DMS153 treated with DMSO at 0.1 percent for 48 hours (cell line): Measurements from ENCODE around the gene S100A16.

Experiments used
- DNase-seq: peaks from one replicate; lab custom pipeline; 2025; ENCODE audit not compliant: unreplicated experiment; lab: John Stamatoyannopoulos, UW

S100A16 gene

DNA sequence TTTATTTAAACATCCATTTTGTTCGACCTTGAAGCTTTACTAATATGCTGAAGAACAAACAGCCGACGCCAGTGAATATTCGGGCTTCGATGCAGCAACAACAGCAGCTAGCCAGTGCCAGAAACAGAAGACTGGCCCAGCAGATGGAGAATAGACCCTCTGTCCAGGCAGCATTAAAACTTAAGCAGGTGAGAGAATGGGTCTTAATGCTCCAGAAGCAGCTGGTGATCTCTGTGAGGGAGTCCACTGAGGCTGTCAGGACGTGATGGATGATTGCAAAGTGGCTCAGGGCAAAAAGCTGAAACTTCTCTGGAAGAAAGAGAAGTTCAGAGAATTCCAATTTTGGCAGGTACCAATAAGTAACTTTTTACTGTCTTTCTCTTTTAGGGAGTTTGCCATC is 25.3 kb upstream of the S100A16 start:
- DNase-seq, result no peak

DNA sequence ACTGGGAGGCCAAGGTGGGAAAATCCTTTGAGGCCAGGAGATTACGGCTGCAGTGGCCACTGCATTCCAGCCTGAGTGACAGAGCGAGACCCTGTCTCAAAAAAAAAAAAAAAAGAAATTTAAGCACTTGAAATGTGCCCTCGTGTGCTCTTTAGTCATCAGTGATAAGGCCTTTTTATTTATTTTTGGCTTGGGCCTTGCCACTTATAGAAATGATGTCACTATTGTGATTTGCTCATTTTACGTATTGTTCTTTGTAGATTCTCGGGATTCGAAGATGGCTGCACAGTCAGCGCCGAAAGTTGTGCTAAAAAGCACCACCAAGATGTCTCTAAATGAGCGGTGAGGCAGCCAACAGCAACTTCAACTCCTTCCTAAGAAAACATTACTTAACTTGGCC is 23.4 kb upstream of the S100A16 start:
- no peak for DNase-seq

DNA sequence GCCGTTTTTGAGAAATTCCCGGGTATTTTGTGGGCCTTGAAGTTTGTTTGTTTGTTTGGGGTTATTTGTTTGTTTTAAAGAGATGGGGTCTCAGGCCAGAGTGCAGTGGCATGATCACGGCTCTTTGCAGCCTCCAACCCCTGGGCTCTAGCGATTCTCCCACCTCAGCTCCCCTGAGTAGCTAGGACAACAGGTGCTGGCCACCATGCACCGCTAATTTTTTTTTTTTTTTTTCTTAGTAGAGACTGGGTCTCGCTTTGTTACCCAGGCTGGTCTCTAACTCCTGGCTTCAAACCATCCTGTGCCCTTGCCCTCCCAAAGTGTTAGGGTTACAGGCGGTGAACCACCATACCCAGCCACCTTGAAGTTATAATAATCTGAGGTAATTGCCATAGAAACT is 22.9 kb upstream of the S100A16 start:
- no peak for DNase-seq

DNA sequence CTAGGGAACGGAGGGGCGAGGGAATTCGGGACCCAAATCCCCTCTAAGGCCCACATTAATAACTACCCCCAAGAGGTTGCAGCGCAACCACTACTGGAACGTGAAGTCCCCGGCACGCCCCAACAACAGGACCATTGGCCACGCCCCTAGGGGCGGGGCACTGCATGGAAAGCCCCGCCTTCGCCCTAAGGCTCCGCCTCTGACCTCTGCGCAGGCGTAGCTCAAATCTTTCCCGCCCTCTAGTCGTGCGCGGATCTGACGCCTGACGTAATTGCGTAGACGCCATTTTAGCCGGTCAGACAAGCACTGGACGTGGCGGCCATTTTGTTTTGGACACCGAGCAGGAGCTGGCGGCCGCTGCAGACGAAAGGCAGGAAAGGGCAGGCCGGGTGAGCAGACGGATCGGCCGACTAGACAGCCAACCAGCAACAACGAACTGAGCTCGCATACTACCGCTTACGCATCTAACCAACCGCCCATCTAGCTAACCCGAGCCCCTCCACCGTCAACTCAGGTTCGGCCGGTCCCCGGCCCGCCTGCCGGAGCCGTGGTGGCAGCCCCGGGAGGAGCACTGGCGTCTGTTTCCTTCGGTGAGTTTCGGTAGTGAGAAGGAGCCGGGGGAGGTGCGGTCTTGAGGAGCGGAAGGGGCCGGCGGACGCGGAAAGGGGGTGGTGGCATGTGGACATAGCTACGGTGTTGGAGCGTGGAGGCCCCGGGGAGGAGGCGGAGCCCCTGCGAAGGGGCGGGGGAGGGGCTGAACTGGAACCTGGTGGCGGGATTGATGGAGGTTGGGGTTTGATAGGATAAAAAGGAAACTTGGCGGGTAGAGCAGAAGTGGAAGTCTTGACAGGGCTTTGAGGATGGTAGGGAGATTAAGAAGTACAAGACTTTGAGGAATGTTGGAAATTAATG is 21.1 kb upstream of the S100A16 start, which contains the start of gene CHTOP:
TSS of gene CHTOP (plus strand) at position 313 of the 912 bp plus-strand sequence. CDS start 2,523 bp downstream, outside the sequence.
- peak; percentile 98 for DNase-seq

DNA sequence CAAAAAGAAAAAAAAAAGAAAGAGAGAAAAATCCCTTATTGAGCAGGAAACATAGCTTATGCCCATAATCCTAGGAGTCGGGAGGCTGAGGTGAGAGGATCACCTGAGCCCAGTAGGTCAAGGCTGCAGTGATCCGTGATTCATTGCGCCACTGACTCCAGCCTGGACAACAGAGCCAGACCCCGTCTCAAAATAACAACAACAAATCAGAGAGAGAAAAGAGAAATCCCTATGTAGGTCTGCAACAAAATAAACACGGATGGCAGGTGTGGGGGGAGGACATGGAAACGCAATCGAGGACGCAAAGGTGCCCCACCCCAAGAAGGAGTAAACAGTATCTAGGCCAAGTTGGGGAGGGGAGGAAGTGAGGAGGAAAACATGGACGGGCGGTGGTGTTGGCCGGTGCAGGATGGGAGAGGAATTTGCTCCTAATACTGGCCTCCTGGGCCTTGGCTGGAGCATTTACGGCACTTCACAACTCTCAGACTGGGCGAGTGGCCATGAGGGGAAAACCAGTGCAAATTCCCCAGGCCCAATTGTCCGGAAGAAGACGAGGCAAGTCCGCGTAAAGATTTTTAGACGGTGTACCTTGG is 20.3 kb upstream of the S100A16 start:
- no peak for DNase-seq

DNA sequence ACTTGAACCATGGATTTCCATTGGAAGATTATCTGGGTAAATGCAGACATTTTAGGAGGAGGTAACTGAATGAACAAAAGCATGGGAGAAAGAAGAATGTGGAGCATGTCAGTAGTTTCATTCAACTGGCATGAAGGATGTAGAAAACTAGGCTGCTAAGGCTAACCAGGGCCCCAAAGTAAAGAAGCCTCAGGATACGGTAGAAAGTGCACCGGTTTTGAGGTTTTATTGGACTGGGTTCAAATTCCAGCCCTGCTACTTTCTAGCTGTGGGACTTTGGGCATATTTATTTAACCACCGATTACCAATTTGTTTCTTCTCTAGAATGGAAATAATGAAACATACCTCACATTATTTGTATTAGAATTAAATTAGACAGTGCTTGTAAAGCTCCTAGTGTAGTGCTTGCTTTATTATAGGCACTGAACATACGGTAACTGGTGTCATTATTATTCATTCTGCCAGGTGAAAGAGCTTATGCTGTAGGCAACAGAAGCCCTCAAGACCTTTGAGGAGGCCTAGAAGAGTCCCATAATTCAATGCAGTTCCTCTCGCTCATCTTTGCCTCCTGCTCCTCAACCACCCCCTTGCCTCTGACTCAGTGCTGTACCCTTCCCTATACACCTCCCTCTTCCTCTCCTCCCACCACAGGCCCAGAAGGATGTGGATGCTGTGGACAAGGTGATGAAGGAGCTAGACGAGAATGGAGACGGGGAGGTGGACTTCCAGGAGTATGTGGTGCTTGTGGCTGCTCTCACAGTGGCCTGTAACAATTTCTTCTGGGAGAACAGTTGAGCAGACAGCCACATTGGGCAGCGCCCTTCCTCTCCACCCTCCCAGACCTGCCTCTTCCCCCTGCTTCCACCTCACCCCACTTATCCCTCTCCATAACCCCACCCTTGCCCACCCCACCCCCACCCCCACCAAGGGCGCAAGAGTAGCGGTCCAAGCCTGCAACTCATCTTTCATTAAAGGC is 18.4 kb upstream of the S100A16 start:
- no peak for DNase-seq

DNA sequence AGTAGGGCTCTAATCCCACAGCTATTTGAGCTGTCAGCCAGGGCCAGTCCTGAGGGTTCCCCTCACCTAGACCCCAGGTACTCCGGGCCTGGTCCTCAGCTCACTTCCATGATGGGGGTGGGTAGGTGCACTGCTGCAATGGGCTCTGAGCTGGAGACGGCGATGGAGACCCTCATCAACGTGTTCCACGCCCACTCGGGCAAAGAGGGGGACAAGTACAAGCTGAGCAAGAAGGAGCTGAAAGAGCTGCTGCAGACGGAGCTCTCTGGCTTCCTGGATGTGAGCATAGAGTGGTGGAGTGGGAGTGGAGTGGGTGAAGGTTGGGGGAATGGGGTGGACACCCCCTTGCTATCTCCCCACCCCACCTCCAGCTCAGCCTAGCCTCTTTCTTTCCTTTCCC is 17.4 kb upstream of the S100A16 start:
- DNase-seq, result no peak

DNA sequence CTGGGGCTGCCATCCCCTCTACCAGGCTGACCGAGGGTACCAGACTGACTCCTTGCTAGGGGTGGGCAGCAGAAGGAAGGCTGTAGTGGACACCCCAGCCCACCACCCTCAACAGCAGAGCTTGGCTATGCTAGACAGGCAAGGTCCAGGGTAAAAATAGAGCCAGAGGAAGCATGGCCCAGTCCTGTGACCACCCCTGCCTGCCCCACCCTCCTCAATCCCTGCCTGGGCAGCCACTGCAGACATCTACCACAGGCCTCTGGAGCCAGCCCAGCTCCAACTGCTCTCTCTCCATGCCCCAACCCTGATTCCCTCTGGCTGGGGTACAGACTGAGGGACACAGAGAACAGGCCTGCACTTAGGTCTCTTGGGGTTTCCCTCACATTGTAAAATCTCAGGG is 17.0 kb upstream of the S100A16 start:
- DNase-seq, result no peak

DNA sequence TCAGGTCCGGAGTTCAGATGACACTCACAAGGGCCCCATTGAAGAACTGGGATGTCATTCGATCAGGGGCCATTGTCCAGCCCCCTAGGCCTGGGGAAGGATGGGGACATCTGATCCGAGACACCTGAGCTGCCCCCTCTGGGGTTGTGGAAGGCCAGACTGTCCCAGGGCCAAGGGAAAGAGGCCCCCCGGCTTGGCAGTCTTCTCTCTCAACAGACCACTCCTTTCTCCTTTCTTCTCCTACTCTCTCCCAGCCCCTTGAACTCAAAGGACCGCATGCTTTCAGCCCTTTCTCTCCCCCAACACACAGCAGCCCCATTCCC is 16.4 kb upstream of the S100A16 start:
- DNase-seq, result no peak

DNA sequence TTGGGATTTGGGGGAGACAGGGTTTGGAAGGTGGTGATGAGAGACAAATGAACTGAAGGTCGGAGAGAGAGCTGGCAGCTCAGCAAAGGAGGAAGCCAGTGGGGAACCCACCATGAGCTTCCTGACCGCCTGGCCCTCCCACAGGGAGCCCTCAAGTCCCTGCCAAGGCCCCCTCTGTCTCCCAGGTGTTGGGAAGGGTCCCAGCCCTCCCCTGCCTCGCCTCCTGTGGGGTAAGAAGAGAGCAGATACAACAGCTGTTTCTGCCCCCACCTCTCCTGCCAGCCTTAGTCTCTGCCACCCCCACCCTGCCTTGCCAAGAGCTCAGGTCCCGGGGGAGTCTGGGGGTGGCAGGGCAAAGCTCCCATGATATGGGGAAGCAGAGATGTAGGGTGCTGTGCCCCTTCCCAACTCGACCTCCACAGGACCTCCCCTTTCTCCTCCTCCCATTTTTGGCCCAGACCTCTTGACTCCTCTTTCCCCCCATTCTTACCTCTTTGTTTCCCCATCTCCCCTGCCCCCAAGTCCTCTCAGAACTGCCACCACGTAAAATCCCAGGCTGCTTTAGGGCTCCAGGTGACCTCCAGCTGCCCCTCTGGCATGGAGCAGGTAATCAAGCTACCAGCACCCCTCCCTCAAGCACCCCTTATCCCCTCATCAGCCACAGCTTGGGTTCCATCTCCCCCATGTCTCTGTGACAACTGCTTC is 15.9 kb upstream of the S100A16 start:
- no peak for DNase-seq

DNA sequence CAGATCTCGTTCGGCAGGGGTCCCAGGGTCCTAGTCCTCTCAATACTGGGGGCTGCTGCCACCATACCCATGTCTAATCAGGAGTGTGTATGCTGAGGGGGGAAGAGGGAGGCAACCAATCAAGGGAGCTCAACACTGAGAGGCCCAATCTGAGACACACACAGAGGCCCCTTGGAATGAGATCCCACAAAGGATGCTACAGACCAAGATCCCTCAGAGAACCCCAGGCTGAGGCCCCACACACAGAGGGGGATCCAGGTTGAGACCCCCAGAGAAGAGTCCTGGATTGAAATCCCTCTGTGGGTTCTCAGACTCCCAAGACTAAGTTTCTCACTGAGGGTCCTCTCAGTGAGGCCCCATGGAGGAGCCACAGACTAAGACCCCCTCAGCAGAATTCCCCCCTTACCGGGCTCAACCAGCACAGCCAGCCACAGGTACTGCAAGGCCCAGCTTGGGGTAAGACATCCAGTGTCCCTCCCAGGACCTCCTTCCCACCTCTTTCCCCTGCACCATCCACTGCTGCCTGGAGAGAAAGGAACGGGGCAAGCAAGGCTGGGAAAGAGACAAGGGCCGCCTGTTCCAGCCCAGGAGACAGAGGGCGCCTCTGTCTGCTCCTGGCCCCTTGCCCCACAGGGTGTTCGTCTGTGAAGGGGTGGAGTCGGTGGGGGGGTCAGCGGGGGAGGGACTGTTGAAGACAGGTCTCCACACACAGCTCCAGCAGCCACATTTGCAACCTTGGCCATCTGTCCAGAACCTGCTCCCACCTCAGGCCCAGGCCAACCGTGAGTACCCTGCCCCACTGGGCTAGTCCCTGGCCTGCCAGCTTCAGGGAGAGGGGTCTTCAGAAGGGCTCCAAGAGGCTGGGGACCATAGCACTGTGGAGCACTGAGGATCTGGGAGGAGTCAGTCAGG is 15.0 kb upstream of the S100A16 start, which contains the start of gene S100A1:
TSS of gene S100A1 (plus strand) at position 720 of the 912 bp plus-strand sequence. CDS start 2,088 bp downstream, outside the sequence.
- no peak for DNase-seq

DNA sequence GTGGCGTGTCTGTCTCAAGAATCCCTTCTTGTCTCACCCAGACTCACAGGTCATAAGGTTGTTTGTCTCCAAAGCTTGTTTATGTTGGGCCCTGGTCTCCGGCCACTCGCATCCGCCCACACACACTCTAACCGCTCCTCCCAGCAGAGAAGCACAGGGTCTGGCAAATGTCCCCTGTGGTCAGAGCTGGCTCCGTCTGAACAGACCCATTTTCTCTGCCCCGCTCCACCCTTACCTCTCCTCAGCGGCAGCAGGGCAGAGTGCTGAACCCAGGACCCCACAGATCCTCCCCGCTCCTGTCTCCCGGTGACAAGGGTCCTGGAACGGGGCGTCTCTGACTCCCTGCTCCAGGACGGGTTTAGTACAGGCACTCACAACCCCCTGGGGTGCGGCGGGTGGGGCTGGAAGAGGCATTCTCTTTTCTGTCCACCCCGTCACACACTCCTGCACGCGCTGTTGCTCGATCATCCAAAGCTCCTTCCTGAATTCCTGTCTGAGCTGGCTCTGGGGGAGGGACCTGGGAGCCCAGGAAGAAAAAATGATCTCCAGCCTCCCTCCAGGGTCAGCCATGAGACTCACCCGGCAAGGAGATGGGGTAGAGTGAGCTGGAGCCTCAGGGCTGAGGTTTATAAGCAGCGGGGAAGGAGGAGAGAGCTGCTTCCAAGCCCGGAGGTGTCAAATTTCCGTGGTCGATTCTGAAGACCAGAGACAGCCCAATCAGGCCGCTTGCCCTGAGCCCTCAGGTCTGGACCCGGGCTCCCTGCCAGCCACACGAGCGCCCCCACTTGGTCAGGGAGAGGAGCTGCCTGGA is 14.2 kb upstream of the S100A16 start, which contains the start of gene S100A13:
TSS of gene S100A13 (minus strand) at position 602 of the 811 bp plus-strand sequence. CDS start 1,033 bp downstream, outside the sequence.
- DNase-seq, result peak; percentile 87

DNA sequence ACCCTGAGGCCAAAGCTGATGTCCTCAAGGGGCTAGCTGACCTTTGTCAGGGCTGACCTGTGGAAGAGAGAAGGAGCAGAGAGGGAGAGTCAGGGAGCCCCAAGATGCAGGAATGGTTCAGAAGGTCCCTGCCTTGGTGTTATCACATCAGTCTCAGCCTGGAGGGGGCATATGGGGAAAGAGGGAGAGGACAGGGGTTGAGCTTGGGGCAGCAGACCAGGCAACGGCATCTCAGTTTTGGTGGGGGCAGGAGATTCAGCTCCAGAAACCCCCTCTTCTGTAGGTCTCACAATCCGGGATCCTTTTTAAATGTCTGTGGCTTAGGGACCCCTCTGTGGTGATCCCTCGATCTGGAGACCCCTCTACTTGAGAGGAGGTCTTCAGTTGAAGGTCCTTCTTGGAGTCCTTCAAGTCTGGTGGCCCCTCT is 13.6 kb upstream of the S100A16 start:
- no peak for DNase-seq

DNA sequence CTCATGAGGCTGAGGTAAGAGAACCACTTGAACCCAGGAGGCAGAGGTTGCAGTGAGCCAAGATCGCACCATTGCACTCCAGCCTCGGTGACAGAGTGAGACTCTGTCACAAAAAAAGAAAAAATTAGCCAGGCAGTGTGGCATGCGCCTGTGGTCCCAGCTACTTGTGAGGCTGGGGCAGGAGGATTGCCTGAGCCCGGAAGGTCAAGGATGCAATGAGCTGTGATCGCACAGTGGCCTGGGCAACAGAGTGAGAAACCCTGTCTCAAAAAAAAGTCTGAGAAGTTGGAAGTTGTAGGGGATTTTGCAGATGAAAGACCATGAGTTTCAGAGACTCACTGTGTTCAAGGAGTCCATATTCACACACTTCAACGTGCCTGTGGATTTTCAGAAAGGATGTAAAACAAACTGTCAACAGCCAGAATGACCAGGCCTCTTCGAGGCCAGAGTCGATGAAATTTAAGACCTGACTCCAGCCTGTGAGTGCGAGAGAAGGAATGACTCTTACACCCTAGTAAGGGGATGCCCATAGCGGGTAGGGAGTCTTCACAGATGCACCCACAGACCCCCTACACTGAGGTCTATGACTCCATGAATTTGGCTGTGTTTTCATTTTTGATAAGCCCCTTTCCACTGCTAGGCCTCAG is 12.2 kb upstream of the S100A16 start:
- DNase-seq, result no peak

DNA sequence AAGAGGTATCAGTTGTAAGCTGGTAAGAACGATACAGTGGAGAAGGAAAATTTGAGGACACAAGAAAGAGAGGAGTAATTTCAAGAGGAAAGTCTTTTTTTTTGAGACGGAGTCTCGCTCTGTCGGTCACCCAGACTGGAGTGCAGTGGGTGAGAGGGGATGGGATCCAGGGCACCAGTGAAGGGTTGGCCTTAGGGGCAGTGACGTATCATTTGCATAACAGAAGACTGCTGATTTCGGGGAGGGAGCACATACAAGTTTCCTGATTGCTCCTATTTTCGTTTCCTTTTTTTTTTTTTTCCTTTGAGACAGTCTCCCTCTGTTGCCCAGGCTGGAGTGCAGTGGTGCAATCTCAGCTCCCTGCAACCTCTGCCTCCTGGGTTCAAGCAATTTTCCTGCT is 10.2 kb upstream of the S100A16 start:
- DNase-seq, result no peak

DNA sequence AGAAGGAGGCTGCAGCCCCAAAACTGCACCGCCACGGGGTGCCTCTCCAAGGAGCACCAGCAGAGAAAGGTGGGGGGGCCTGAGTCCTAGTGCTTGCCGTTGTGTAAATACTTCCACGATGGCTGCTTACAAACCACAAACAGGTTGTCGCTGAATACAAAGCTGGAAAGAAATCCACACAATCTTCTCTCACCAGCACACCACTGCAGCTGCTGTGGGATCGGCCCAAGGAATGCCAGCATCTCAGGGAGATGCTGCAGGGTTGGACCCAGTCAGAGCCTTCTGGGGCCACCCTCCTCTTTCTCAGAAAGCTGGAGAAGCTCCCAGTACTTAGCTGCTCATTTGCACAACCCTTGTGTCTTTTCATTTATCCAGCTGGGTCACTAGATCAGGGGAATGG is 6.2 kb upstream of the S100A16 start:
- no peak for DNase-seq

DNA sequence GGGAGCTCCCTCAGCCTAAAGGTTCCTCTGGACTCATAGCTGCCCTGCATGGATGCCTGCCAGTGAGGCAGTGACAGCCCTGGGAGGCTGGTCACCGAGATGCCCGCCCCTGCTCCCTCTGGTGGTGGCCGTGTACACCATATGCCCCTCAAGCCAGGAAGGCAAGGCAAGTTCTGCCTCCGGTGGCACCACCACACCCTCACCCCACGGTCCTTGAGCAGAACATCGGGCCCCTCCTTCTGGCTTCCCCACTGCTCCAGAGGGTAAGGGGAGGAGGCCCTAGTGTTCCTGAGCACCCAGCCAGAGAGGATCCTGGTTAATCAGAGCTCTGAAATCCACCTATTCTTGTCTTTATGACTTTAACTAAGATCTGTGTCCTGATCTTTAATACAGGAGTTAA is 4.7 kb upstream of the S100A16 start:
- peak; percentile 66 for DNase-seq

DNA sequence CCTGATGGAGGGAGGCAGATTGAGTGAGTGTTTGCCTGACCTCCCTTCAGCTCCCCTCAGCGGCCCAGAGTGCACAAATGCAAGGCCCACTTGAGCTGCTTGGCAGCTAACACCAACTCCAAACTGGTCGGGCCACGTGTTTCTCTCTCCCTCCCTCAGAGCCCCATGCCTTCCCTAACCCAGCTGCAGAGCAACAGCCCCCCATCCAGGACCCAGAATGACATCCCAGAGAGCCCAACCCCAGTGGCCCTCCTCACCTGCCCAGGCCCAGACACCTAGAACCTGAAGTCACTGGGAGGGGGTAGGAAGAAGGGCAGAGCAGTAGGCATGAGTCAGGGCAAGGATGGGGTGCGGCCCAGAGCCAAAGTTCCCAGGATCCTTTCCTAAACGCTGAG is 4.0 kb upstream of the S100A16 start:
- no peak for DNase-seq
